KG1 (cell line): ENCODE data around the gene ATG16L2.

Experiments used
- DNase-seq: peaks from one replicate; lab custom pipeline; 2025; lab: John Stamatoyannopoulos, UW

ATG16L2 gene

GRCh38 chr11:72814286-72815109, at the start of gene ATG16L2:
TSS of gene ATG16L2 (plus strand) at chr11:72814411. CDS start at chr11:72814446, 35 bp downstream.
- DNase-seq = peak; percentile 95

- DNase-seq = no peak
Observed at GRCh38 chr11:72764503-72764902, 49.7 kb upstream of the ATG16L2 start.

- DNase-seq = no peak
Observed at GRCh38 chr11:72766152-72766902, 47.9 kb upstream of the ATG16L2 start.

GRCh38 chr11:72767203-72768062, 46.8 kb upstream of the ATG16L2 start:
- DNase-seq = no peak

- no peak for DNase-seq
Observed at GRCh38 chr11:72768581-72768980, 45.6 kb upstream of the ATG16L2 start.

GRCh38 chr11:72769680-72770079, 44.5 kb upstream of the ATG16L2 start:
- DNase-seq = no peak

GRCh38 chr11:72770799-72771198, 43.4 kb upstream of the ATG16L2 start:
- no peak for DNase-seq

- DNase-seq = no peak
Observed at GRCh38 chr11:72771507-72771906, 42.7 kb upstream of the ATG16L2 start.

- no peak for DNase-seq
Observed at GRCh38 chr11:72772059-72772458, 42.2 kb upstream of the ATG16L2 start.

- DNase-seq = no peak
Observed at GRCh38 chr11:72773291-72773690, 40.9 kb upstream of the ATG16L2 start.

GRCh38 chr11:72773696-72774095, 40.5 kb upstream of the ATG16L2 start:
- no peak for DNase-seq

- DNase-seq = no peak
Observed at GRCh38 chr11:72774499-72774898, 39.7 kb upstream of the ATG16L2 start.

GRCh38 chr11:72775288-72776110, 38.7 kb upstream of the ATG16L2 start:
- DNase-seq = no peak

- DNase-seq = no peak
Observed at GRCh38 chr11:72776117-72776843, 37.9 kb upstream of the ATG16L2 start.

GRCh38 chr11:72776844-72777754, 37.1 kb upstream of the ATG16L2 start:
- DNase-seq = no peak

- DNase-seq = no peak
Observed at GRCh38 chr11:72777755-72778278, 36.4 kb upstream of the ATG16L2 start.

- DNase-seq = no peak
Observed at GRCh38 chr11:72778535-72779494, 35.4 kb upstream of the ATG16L2 start.

GRCh38 chr11:72779495-72780128, 34.6 kb upstream of the ATG16L2 start:
- DNase-seq = no peak
